ENCODE results near the gene GLP2R.

GRCh38 chr17:9817086-9817485 lies 8.6 kb upstream of the GLP2R start:
- TF ChIP-seq ZNF274 (IDR thresholded peaks at IDR 0.05; ENCODE audit: low read length): no peak
- TF ChIP-seq ZNF274 (tag by site-specific recombination; IDR thresholded peaks at IDR 0.05; ENCODE audit: borderline replicate concordance): no peak
- TF ChIP-seq CTCF (tag by site-specific recombination; IDR thresholded peaks at IDR 0.05): no peak
- TF ChIP-seq ZNF76 (tag by site-specific recombination; IDR thresholded peaks at IDR 0.05; ENCODE audit: borderline replicate concordance, low read depth): no peak
- TF ChIP-seq ZNF626 (tag by site-specific recombination; IDR thresholded peaks at IDR 0.05): no peak
- TF ChIP-seq PATZ1 (tag by site-specific recombination; IDR thresholded peaks at IDR 0.05): no peak
- TF ChIP-seq RBAK (tag by site-specific recombination; IDR thresholded peaks at IDR 0.05): no peak
- TF ChIP-seq ZNF214 (tag by site-specific recombination; IDR thresholded peaks at IDR 0.05; ENCODE audit: borderline replicate concordance): no peak
- TF ChIP-seq HIC1 (tag by site-specific recombination; IDR thresholded peaks at IDR 0.05): no peak
- no peak for TF ChIP-seq ZBTB7A (tag by site-specific recombination; IDR thresholded peaks at IDR 0.05; ENCODE audit: low read depth)
